Fibroblast of lung (primary cell): ENCODE results near the gene MCAT.

Experiments
- EZH2 ChIP-seq: IDR thresholded peaks from 2 replicates; pipeline ENCODE4 v1.5.1; 2012; ENCODE audit warnings: low read length, control low read depth, mild to moderate bottlenecking; ENCODE audit errors: missing control alignments
- TF ChIP-seq, protein P1 (sequence below), 2 donors: IDR thresholded peaks in 1 of 2; conservative IDR thresholded peaks in 1 of 2; 1 replicate in 1 of 2; 2 replicates in 1 of 2; pipeline ENCODE4 v1.5.1; 2011 to 2012; ENCODE audit warnings: low read length in 2 of 2, control low read depth in 1 of 2, inconsistent platforms in 1 of 2, low read depth in 1 of 2, mild to moderate bottlenecking in 1 of 2

DNA sequence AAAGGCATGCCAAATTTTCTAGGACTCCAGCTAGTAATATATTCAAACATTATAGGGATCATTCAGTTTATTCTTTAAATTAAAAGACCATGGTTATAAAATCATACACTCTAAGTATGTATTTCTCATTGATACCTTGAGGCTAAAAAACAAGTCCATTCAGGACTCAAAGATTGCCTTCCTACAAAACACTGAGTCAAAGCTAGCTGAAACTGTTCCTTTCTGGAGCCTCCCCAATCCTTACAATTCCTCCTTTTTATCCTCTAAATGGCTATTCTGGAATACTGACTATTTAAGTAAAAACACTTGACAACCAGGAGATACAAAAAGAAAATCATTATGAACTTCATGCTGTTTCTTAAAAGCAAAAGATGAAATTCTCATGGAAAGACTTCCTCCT lies 48.6 kb upstream of the MCAT start:
- TF ChIP-seq, protein P1, sequence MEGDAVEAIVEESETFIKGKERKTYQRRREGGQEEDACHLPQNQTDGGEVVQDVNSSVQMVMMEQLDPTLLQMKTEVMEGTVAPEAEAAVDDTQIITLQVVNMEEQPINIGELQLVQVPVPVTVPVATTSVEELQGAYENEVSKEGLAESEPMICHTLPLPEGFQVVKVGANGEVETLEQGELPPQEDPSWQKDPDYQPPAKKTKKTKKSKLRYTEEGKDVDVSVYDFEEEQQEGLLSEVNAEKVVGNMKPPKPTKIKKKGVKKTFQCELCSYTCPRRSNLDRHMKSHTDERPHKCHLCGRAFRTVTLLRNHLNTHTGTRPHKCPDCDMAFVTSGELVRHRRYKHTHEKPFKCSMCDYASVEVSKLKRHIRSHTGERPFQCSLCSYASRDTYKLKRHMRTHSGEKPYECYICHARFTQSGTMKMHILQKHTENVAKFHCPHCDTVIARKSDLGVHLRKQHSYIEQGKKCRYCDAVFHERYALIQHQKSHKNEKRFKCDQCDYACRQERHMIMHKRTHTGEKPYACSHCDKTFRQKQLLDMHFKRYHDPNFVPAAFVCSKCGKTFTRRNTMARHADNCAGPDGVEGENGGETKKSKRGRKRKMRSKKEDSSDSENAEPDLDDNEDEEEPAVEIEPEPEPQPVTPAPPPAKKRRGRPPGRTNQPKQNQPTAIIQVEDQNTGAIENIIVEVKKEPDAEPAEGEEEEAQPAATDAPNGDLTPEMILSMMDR (conservative IDR thresholded peaks at IDR 0.05 in 1 of 2, IDR thresholded peaks at IDR 0.05 in 1 of 2; ENCODE audit: low read depth in 1 of 2, low read length in 2 of 2) = no peak
- no peak for TF ChIP-seq EZH2
